WERI-Rb-1 (cell line): ENCODE results near the gene MEGF9.

Experiments
- DNase-seq: peaks from one replicate; pipeline ENCODE4 v3.0.0-alpha.2; 2020
- H3K27ac ChIP-seq: fragments of 250-450 bp; sonication (Bioruptor Pico); 2 replicates; pipeline ENCODE4 v1.5.1; 2020; ENCODE audit warnings: mild to moderate bottlenecking, moderate library complexity
- H3K27me3 ChIP-seq: fragments of 250-450 bp; sonication (Bioruptor Pico); 2 replicates; pipeline ENCODE4 v1.5.1; 2021; ENCODE audit warnings: mild to moderate bottlenecking, low read depth, moderate library complexity; ENCODE audit not compliant: insufficient read depth, severe bottlenecking
- H3K36me3 ChIP-seq: fragments of 250-450 bp; sonication (Bioruptor Pico); 2 replicates; pipeline ENCODE4 v1.5.1; 2020; ENCODE audit warnings: mild to moderate bottlenecking, moderate library complexity
- H3K4me3 ChIP-seq: 2 replicates; pipeline ENCODE4 v1.5.1; 2011; ENCODE audit warnings: low read depth, mild to moderate bottlenecking, control low read depth, low read length
- H3K9me3 ChIP-seq: fragments of 250-450 bp; sonication (Bioruptor Pico); 2 replicates; pipeline ENCODE4 v1.5.1; 2021; ENCODE audit warnings: mild to moderate bottlenecking, moderate library complexity; ENCODE audit not compliant: severe bottlenecking
- TF ChIP-seq, protein P1 (sequence below): IDR thresholded peaks from 2 replicates; pipeline ENCODE4 v1.5.1; 2011; ENCODE audit warnings: low read depth, mild to moderate bottlenecking, control low read depth, inconsistent platforms, low read length

Gene MEGF9

DNA sequence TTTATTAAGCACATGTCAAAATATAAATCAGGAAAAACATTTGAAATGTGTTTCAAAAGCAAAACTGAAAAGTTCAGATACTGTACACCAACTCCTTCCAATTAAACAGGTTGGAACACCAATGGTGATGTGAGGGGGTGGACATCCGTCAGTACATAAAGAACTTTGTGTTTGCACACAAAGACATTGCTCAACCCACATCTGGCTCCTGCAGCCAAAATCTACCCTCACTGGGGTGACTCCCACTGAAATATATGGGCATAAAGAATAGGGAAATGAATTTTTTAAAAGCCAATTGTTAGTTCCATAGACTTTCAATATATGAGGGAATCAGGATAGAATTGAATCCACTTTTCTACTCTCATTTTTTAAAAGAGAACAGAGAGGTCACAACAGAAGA, 63.9 kb downstream of the MEGF9 start:
- DNase-seq: no peak
- Histone ChIP-seq H3K4me3 (no peak overlapping the region), H3K9me3 (no peaks in the 10 kb centered on the region), H3K27me3 (no peaks in the 10 kb centered on the region), H3K36me3 (no peaks in the 10 kb centered on the region), H3K27ac (no peak overlapping the region)
- TF ChIP-seq, protein P1, sequence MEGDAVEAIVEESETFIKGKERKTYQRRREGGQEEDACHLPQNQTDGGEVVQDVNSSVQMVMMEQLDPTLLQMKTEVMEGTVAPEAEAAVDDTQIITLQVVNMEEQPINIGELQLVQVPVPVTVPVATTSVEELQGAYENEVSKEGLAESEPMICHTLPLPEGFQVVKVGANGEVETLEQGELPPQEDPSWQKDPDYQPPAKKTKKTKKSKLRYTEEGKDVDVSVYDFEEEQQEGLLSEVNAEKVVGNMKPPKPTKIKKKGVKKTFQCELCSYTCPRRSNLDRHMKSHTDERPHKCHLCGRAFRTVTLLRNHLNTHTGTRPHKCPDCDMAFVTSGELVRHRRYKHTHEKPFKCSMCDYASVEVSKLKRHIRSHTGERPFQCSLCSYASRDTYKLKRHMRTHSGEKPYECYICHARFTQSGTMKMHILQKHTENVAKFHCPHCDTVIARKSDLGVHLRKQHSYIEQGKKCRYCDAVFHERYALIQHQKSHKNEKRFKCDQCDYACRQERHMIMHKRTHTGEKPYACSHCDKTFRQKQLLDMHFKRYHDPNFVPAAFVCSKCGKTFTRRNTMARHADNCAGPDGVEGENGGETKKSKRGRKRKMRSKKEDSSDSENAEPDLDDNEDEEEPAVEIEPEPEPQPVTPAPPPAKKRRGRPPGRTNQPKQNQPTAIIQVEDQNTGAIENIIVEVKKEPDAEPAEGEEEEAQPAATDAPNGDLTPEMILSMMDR: no peak

DNA sequence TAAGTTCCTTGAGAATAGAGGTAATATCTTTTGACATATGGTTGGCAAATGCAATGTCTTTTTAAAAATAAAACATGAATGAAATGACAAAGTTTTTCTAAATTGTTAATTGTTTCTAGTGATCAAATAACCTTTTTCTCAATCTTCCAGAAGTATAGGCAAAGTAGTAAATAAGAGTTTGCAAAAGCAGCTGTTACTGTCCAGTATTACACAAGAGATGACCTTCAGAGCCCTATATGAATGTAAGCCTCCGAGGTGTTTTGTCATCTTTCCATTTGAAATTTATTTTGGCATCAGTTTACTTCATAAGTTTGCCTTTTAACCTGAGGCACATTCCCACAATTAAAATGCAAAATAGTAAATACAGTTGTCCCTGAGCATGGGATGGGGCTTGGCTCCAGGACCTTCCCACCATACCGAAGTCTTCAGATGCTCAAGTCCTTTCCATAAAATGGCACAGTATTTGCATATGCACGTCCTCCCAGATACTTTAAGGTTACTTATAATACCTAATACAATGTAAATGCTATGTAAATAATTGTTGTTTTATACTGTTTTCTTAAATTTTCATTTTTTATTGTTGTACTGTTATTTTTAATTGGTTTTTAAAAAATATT, 65.6 kb downstream of the MEGF9 start:
- H3K9me3 ChIP-seq: no peaks in the 10 kb centered on the region
- no peak for DNase-seq
- no peaks in the 10 kb centered on the region for H3K36me3 ChIP-seq
- no peaks in the 10 kb centered on the region for H3K27me3 ChIP-seq
- H3K27ac ChIP-seq: no peak overlapping the region
- H3K4me3 ChIP-seq: no peak overlapping the region
- TF ChIP-seq, protein P1: no peak

- no peak overlapping the region for H3K27ac ChIP-seq
- H3K9me3 ChIP-seq: no peaks in the 10 kb centered on the region
- no peaks in the 10 kb centered on the region for H3K27me3 ChIP-seq
- no peaks in the 10 kb centered on the region for H3K36me3 ChIP-seq
- no peak for DNase-seq
- TF ChIP-seq, protein P1: no peak
- no peak overlapping the region for H3K4me3 ChIP-seq
Observed at GRCh38 chr9:120646948-120647347, 67.3 kb downstream of the MEGF9 start.

GRCh38 chr9:120645760-120646159, 68.5 kb downstream of the MEGF9 start:
- H3K9me3 ChIP-seq: peaks cover 4% of the 10 kb centered on the region
- H3K4me3 ChIP-seq: no peak overlapping the region
- no peak for DNase-seq
- H3K36me3 ChIP-seq: no peaks in the 10 kb centered on the region
- no peaks in the 10 kb centered on the region for H3K27me3 ChIP-seq
- no peak overlapping the region for H3K27ac ChIP-seq
- TF ChIP-seq, protein P1: no peak

- Histone ChIP-seq H3K27me3 (no peaks in the 10 kb centered on the region), H3K36me3 (no peaks in the 10 kb centered on the region), H3K27ac (no peak overlapping the region), H3K9me3 (peaks cover 4% of the 10 kb centered on the region), H3K4me3 (no peak overlapping the region)
- TF ChIP-seq, protein P1: no peak
- DNase-seq: no peak
Observed at GRCh38 chr9:120643061-120643460, 71.2 kb downstream of the MEGF9 start.
